B cell (primary cell): ENCODE data around the gene STRA8. TPM values are rescaled to one million over a fixed set of nuclear protein-coding genes. Genes with fewer than 3 reads are reported as not detected.

Source experiments
- ATAC-seq: fragments of 200-7000 bp; cut with Tn5 transposase; one replicate; pipeline ENCODE4 v1.10.0; 2021; ENCODE audit warnings: low read depth, mild to moderate bottlenecking, moderate number of reproducible peaks, moderate library complexity
- CTCF ChIA-PET: fragments of 350-600 bp; sonication (Branson Sonifier 250); formaldehyde crosslinking; loops from one replicate; lab custom pipeline; 2021; ENCODE audit warnings: antibody characterized with exemption, inconsistent platforms; lab: Charles Lee
- POLR2A ChIA-PET: fragments of 350-600 bp; sonication (Branson Sonifier 250); formaldehyde crosslinking; loops from one replicate; lab custom pipeline; 2021; ENCODE audit warnings: antibody characterized with exemption; lab: Charles Lee
- DNase-seq: peaks from one replicate; pipeline ENCODE4 v3.0.0; 2013
- H2AFZ ChIP-seq: 2 replicates; pipeline ENCODE4 v1.6.1; 2012; ENCODE audit warnings: mild to moderate bottlenecking, low read depth, low read length; ENCODE audit not compliant: insufficient read depth, poor library complexity, severe bottlenecking
- H3K27ac ChIP-seq, 2 donors: 1 replicate in 1 of 2; 2 replicates in 1 of 2; pipeline ENCODE4 v1.5.1; 2012 to 2013; ENCODE audit warnings: low read length in 2 of 2, mild to moderate bottlenecking in 2 of 2, moderate library complexity in 1 of 2
- H3K27me3 ChIP-seq, 4 experiments: fragments of 200-600 bp in 1 of 4; sonication (generic) in 1 of 4; replicated peaks in 1 of 4; 1 replicate in 2 of 4; 2 replicates in 2 of 4; pipeline versions ENCODE4 v1.6.1 to v1.7.0; 2013 to 2016; ENCODE audit warnings: low read length in 3 of 4, mild to moderate bottlenecking in 2 of 4, mixed read lengths in 1 of 4, moderate library complexity in 1 of 4; ENCODE audit not compliant: insufficient read depth in 4 of 4, control insufficient read depth in 3 of 4; ENCODE audit errors: control extremely low read depth in 1 of 4
- H3K36me3 ChIP-seq, 2 experiments: replicated peaks in 1 of 2; 1 replicate in 1 of 2; 2 replicates in 1 of 2; pipeline versions ENCODE4 v1.6.1 to v1.7.1; 2013; ENCODE audit warnings: low read length in 1 of 2; ENCODE audit not compliant: insufficient read depth in 2 of 2, control insufficient read depth in 1 of 2; ENCODE audit errors: control extremely low read depth in 1 of 2, extremely low read depth in 1 of 2
- H3K4me1 ChIP-seq, 2 donors: fragments of 200-600 bp in 1 of 2; sonication (generic) in 1 of 2; 1 replicate in 1 of 2; 2 replicates in 1 of 2; pipeline versions ENCODE4 v1.5.1 to v1.6.1; 2013 to 2017; ENCODE audit warnings: low read length in 2 of 2; ENCODE audit not compliant: control insufficient read depth in 2 of 2, insufficient read depth in 2 of 2
- H3K4me2 ChIP-seq: replicated peaks from 2 replicates; pipeline ENCODE3; 2012; ENCODE audit warnings: mild to moderate bottlenecking, low read depth, low read length; ENCODE audit not compliant: poor library complexity, severe bottlenecking
- H3K4me3 ChIP-seq, 5 experiments: fragments of 200-600 bp in 1 of 5; sonication (generic) in 1 of 5; 1 replicate in 3 of 5; 2 replicates in 2 of 5; pipeline versions ENCODE4 v1.5.1 to v1.7.0; 2011 to 2016; ENCODE audit warnings: low read length in 4 of 5, mild to moderate bottlenecking in 4 of 5, low read depth in 2 of 5, control low read depth in 1 of 5, moderate library complexity in 1 of 5; ENCODE audit not compliant: insufficient read depth in 1 of 5; ENCODE audit errors: control extremely low read depth in 1 of 5, extremely low read depth in 1 of 5
- H3K79me2 ChIP-seq: fragments of 200-600 bp; sonication (generic); one replicate; pipeline ENCODE4 v1.6.0; 2016; ENCODE audit warnings: low read length; ENCODE audit not compliant: control insufficient read depth, insufficient read depth
- H3K9ac ChIP-seq: fragments of 200-600 bp; sonication (generic); 2 replicates; pipeline ENCODE4 v1.6.1; 2017; ENCODE audit warnings: mild to moderate bottlenecking, low read length, moderate library complexity
- H3K9me3 ChIP-seq, 3 donors: one replicate each; pipeline versions ENCODE4 v1.6.1 to v1.7.1; 2013; ENCODE audit warnings: low read length in 2 of 3; ENCODE audit not compliant: control insufficient read depth in 2 of 3, insufficient read depth in 1 of 3; ENCODE audit errors: control extremely low read depth in 1 of 3
- H4K20me1 ChIP-seq: 2 replicates; pipeline ENCODE4 v1.6.0; 2012; ENCODE audit warnings: mild to moderate bottlenecking, low read length; ENCODE audit not compliant: insufficient read depth, control insufficient read depth, poor library complexity, severe bottlenecking
- H3K27ac Mint-ChIP-seq: one replicate; pipeline ENCODE4 v1.8.0; 2021; ENCODE audit warnings: mixed read lengths
- H3K27me3 Mint-ChIP-seq: one replicate; pipeline ENCODE4 v1.8.0; 2021; ENCODE audit warnings: mixed read lengths
- H3K4me1 Mint-ChIP-seq: one replicate; pipeline ENCODE4 v1.8.0; 2021; ENCODE audit warnings: mixed read lengths
- H3K4me3 Mint-ChIP-seq: one replicate; pipeline ENCODE4 v1.8.0; 2021; ENCODE audit warnings: mixed read lengths
- H3K9me3 Mint-ChIP-seq: one replicate; pipeline ENCODE4 v1.8.0; 2022; ENCODE audit warnings: mixed read lengths; ENCODE audit not compliant: insufficient read depth
- EZH2 ChIP-seq: IDR thresholded peaks from 2 replicates; pipeline ENCODE4 v1.6.1; 2012; ENCODE audit warnings: borderline replicate concordance, low read depth, mild to moderate bottlenecking, moderate library complexity, low read length; ENCODE audit not compliant: insufficient read depth, poor library complexity, severe bottlenecking
- WGBS: methylation state at CpG from one replicate; pipeline ENCODE4 v1.1.5; 2013; ENCODE audit warnings: missing lambda C conversion rate; ENCODE audit not compliant: insufficient coverage; 5-methylcytosine and 5-hydroxymethylcytosine counted together
- intact Hi-C: fragments of 100-400 bp; cut with micrococcal nuclease; formaldehyde crosslinking; loops from one replicate; pipeline ENCODE4 v1.10.0; 2022
- polyA plus RNA-seq: library from polyadenylated mRNA; depleted of rRNA; stranded (reverse); fragments of >200 nt; gene quantifications from 2 replicates; pipeline ENCODE4 v1.2.3, GENCODE V29; 2012
- total RNA-seq, 2 donors: library from RNA; stranded (reverse); fragments of 120-200 nt in 1 of 2; gene quantifications; 1 replicate in 1 of 2; 2 replicates in 1 of 2; pipeline versions ENCODE4 v1.2.3 to v1.2.4, GENCODE V29; 2013 to 2022
- TF ChIP-seq, protein P1 (sequence below): fragments of 200-600 bp; IDR thresholded peaks from one replicate; pipeline ENCODE4 v1.8.0; 2022; ENCODE audit warnings: antibody characterized with exemption, mild to moderate bottlenecking

Gene STRA8
- total and polyA plus RNA-seq, 2 donors (not counting 1 experiment from before 2014, with no cell fraction given), result not detected

DNA sequence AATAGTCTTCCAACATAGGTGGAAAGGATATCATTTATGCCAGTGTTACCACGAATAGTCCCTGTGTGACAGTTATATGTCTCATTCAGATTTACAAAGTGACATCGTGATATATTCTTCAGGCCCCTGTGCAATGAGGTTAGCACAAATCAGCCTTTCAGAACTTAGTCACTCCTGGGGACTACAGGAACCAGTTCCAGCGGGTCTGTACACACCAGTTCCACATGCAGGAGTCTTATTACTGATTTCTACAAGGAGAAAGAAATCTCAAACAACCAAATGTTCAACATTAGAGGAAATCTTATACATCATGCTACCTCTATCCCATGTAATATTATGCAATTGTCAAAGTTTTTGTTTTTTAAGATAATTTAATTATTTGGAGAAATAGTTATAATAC, 17.9 kb upstream of the STRA8 start:
- H3K27ac ChIP-seq, result no peak overlapping the region
- H3K4me1 ChIP-seq, result peaks cover 4 to 5% of the 10 kb centered on the region in 2 donors
- Mint-ChIP-seq H3K9me3 (peaks cover 2% of the 10 kb centered on the region), H3K4me3 (no peak overlapping the region), H3K27ac (no peak overlapping the region), H3K27me3 (no peaks in the 10 kb centered on the region), H3K4me1 (peaks cover 8% of the 10 kb centered on the region)
- no peak overlapping the region for H3K9ac ChIP-seq
- no peak overlapping the region for H2AFZ ChIP-seq
- POLR2A ChIA-PET, result no interaction called here
- H3K79me2 ChIP-seq, result peaks cover 4% of the 10 kb centered on the region
- no peaks in the 10 kb centered on the region for H4K20me1 ChIP-seq
- ATAC-seq (no peak), DNase-seq (no peak)
- no peak overlapping the region for H3K4me2 ChIP-seq
- intact Hi-C loops, result no loop called here
- 87% methylated on average over 3 of the region's 3 CpGs for WGBS
- no peaks in the 10 kb centered on the region for H3K27me3 ChIP-seq
- H3K36me3 ChIP-seq, result no peaks in the 10 kb centered on the region
- no peak overlapping the region for H3K4me3 ChIP-seq
- TF ChIP-seq, protein P1, sequence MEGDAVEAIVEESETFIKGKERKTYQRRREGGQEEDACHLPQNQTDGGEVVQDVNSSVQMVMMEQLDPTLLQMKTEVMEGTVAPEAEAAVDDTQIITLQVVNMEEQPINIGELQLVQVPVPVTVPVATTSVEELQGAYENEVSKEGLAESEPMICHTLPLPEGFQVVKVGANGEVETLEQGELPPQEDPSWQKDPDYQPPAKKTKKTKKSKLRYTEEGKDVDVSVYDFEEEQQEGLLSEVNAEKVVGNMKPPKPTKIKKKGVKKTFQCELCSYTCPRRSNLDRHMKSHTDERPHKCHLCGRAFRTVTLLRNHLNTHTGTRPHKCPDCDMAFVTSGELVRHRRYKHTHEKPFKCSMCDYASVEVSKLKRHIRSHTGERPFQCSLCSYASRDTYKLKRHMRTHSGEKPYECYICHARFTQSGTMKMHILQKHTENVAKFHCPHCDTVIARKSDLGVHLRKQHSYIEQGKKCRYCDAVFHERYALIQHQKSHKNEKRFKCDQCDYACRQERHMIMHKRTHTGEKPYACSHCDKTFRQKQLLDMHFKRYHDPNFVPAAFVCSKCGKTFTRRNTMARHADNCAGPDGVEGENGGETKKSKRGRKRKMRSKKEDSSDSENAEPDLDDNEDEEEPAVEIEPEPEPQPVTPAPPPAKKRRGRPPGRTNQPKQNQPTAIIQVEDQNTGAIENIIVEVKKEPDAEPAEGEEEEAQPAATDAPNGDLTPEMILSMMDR, result no peak
- no peak for TF ChIP-seq EZH2
- H3K9me3 ChIP-seq, result no peaks in the 10 kb centered on the region
- CTCF ChIA-PET, result no interaction called here

DNA sequence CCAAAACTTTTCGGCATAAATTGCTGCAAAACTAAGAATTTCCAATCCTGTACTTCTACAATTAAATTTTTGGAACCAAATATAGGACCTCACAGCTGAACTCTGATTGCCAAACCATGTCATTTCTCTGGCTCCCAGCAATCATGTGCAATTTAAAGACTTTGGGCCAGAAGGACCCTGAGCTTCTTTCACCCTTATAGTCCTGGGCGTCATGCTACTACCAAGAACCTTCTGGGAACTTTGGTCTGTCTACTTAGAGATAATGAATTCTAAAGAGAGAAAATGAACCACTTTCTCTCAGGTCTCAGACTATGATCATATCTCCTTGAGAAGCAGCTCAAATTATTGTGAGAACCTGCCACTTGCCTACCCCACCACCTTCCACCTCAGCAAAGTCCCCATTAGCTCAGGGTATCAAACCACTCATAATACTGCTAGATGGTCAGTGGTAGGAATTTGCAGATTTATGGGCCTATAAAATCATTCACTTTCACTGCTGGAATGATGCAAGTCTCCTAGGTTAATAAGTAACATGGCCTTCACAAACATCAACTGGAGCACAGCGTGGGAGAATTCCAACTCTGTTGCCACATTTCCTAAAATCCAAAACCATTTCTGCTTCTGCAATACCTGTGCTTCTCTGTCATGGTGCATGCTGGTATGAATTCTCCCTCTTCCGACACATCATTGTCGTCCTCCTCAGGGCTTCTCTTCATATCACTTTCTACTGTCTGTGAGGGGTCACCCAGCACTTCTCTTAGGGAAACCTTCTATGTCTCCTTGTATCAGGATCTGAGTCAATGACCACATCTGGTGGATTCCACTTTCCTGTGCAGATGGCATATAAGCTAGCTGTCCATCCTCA, 15.8 kb upstream of the STRA8 start:
- Mint-ChIP-seq H3K9me3 (peaks cover 2% of the 10 kb centered on the region), H3K4me3 (no peak overlapping the region), H3K27me3 (no peaks in the 10 kb centered on the region), H3K27ac (no peak overlapping the region), H3K4me1 (no peaks in the 10 kb centered on the region)
- H3K4me2 ChIP-seq, result no peak overlapping the region
- intact Hi-C loops, result no loop called here
- H3K4me1 ChIP-seq, result no peaks in the 10 kb centered on the region
- no peak overlapping the region for H3K9ac ChIP-seq
- no peaks in the 10 kb centered on the region for H3K36me3 ChIP-seq
- ChIA-PET POLR2A (no interaction called here), CTCF (interaction anchor here (1.6 kb wide), 1 partner anchor 9 kb away, joined by 4 read pairs; no protein-coding TSS in a partner anchor)
- ATAC-seq (no peak), DNase-seq (no peak)
- H3K4me3 ChIP-seq, result no peak overlapping the region
- H4K20me1 ChIP-seq, result no peaks in the 10 kb centered on the region
- H3K27me3 ChIP-seq, result no peaks in the 10 kb centered on the region
- no peaks in the 10 kb centered on the region for H3K79me2 ChIP-seq
- peaks cover 0 to 3% (median 0%) of the 10 kb centered on the region in 3 donors for H3K9me3 ChIP-seq
- TF ChIP-seq, protein P1, result no peak
- TF ChIP-seq EZH2, result no peak
- WGBS, result 100% methylated on average over 4 of the region's 5 CpGs
- H3K27ac ChIP-seq, result no peak overlapping the region
- H2AFZ ChIP-seq, result no peak overlapping the region
